GM12892 (cell line): ENCODE data around the gene SV2B.
A peak's percentile ranks its signal among the peaks of the same experiment; 100 is the strongest.

Experiments
- DNase-seq: peaks from one replicate; pipeline ENCODE4 v3.0.0; 2011; ENCODE audit not compliant: insufficient read length
- FAIRE-seq: peaks from 2 replicates; lab custom pipeline; 2011; peaks lifted over from hg19 to GRCh38; lab: Jason Lieb, UNC
- POLR2A ChIP-seq: IDR thresholded peaks from 2 replicates; pipeline ENCODE4 v1.6.1; 2011; ENCODE audit warnings: low read depth, low read length, control low read depth
- POLR2AphosphoS5 ChIP-seq: IDR thresholded peaks from 2 replicates; pipeline ENCODE4 v1.6.1; 2011; ENCODE audit warnings: low read depth, low read length, control low read depth
- TAF1 ChIP-seq: IDR thresholded peaks from 2 replicates; pipeline ENCODE4 v1.6.1; 2011; ENCODE audit warnings: low read depth, mild to moderate bottlenecking, control low read depth, low read length, borderline replicate concordance

The SV2B gene

DNA sequence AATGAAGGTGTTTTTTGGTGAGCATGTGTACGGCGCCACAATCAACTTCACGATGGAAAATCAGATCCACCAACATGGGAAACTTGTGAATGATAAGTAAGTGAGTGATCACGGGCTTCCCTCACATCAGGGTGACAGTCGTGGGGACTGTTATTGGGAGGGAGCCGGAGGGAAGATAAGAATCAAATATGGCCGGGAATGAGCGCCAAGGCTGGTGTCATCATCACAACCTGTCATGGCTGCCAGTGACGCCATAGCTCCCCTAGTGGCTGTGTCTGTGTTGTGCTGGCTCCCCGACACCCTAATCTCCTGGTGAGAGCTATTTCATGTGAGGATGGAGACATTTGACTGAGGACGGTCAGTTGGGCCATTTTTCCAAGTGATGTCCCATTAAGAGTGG is 168.5 kb downstream of the SV2B start:
- DNase-seq = no peak
- FAIRE-seq = no peak
- TF ChIP-seq POLR2A (no peak), TAF1 (no peak), POLR2AphosphoS5 (no peak)

DNA sequence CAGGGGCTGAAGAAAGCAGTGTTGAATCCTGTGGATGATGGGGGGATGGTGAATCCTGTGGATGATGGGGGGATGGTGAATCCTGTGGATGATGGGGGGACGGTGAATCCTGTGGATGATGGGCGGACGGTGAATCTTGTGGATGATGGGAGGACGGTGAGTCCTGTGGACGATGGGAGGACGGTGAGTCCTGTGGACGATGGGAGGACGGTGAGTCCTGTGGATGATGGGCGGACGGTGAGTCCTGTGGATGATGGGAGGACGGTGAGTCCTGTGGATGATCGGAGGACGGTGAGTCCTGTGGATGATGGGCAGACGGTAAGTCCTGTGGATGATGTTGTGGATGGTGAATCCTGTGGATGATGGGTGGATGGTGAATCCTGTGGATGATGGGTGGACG is 170.7 kb downstream of the SV2B start:
- no peak for TF ChIP-seq TAF1
- no peak for TF ChIP-seq POLR2AphosphoS5
- no peak for TF ChIP-seq POLR2A
- DNase-seq (no peak), FAIRE-seq (peak; percentile 78)

- TF ChIP-seq POLR2AphosphoS5 (no peak), TAF1 (no peak), POLR2A (no peak)
- FAIRE-seq = peak; percentile 51
These were observed 171.6 kb downstream of the SV2B start for GRCh38 chr15:91271565-91272153.

DNA sequence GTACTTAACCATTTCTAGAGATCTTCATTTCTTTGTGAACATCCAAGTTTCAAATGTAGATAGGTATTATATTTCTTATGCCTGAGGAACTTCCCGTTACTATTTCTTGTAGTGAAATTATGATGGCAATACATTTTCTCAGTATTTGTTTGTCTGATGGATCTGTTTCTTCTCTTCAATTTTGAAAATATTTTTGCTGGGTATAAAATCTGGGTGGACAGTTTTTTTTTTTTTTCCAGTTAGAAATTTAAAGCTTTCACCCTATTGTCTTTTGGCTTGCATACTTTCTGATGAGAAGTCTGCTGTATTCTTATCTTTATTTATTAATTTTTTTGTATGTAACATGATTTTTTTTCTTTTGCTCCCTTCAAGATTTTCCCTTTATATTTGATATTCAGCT is 175.8 kb downstream of the SV2B start:
- DNase-seq (no peak), FAIRE-seq (no peak)
- TF ChIP-seq TAF1 (no peak), POLR2AphosphoS5 (no peak)

More at GRCh38 chr15:91271565-91272153, 171.6 kb downstream of the SV2B start:
- no peak for DNase-seq

GRCh38 chr15:91278951-91279350 is 178.9 kb downstream of the SV2B start:
- FAIRE-seq (no peak), DNase-seq (no peak)
- no peak for TF ChIP-seq POLR2A
- TF ChIP-seq POLR2AphosphoS5 = no peak
- TF ChIP-seq TAF1 = no peak

GRCh38 chr15:91279486-91279885 is 179.4 kb downstream of the SV2B start:
- TF ChIP-seq POLR2A (no peak), TAF1 (no peak)
- FAIRE-seq (no peak), DNase-seq (no peak)

DNA sequence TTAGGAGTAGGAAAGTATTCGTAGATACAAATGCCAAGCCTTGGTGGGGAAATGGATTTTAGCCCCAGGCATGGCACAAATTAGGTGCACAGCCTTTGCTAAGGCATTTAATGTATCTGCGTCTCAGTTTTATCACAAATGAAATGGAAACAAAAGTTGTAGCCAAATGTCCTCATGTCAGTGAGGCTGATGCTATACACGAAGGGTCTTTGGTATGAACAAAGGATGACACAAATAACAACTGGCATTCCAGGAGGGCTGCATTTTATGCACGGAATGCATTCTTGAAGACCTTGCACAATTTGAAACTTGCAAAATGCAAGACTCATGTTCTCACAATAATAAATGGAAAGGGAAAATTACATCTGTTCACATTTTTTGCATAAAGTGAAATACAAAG is 181.9 kb downstream of the SV2B start:
- DNase-seq = no peak
- no peak for FAIRE-seq
- TF ChIP-seq POLR2A (no peak), TAF1 (no peak), POLR2AphosphoS5 (no peak)

DNA sequence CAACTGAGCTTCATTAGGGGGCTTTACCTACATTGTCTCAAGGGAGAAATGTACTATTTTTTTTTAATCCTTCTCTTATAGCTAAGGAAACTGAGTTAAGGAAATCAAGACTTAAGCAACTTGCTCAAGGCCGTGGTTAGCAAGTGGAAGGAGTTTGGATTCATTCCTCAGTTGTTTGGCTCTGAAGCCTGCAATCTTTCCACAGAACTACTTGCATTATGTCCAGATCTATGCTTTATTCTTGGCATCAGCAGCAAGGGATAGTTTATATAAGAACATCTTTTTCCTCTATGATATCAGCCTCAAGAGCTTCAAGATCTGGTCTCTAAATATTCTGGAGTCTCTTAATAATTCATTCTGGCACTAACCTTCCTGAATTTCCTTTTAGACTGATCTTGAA is 182.4 kb downstream of the SV2B start:
- FAIRE-seq = no peak

DNA sequence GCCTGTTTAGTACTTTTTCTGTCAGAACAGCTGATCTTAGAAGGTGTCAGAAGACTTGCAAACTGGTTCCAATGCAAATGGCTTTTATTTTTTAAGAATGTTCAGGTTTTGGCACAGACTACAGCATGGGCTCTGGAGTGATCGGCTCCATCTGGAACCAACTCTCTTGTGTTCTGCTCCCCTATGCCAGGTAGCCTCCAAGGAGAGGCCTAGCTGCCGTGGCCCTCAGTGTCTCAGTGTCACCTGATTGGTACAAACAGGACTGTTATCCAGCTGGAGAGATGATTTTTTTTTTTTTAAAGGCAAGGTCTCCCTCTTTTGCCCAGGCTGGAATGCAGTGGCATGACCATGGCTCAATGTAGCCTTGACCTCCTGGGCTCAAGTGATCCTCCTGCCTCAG is 183.1 kb downstream of the SV2B start:
- TF ChIP-seq TAF1 (no peak), POLR2AphosphoS5 (no peak), POLR2A (no peak)
- no peak for DNase-seq
- no peak for FAIRE-seq

More for the DNA sequence above, 182.4 kb downstream of the SV2B start:
- DNase-seq = no peak
- TF ChIP-seq POLR2A (no peak), POLR2AphosphoS5 (no peak), TAF1 (no peak)

- TF ChIP-seq TAF1 = no peak
- no peak for TF ChIP-seq POLR2A
- no peak for FAIRE-seq
- DNase-seq = no peak
These were observed 184.9 kb downstream of the SV2B start for GRCh38 chr15:91284758-91285466.

DNA sequence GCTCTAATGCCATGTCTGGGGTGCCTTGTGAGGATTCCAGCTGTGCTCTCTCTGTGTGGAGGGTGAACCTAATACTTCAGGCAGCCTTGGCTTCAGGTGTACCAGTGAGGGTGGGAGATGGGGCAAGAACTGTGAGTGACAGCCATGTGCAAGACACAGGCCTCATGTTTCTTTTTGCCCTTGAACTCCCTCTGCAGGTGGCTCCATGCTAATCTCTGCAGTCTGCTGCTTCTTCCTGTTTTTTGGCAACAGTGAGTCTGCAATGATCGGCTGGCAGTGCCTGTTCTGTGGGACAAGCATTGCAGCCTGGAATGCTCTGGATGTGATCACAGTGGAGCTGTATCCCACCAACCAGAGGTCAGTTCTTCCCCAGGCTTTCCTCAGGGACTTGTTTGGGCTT is 189.3 kb downstream of the SV2B start:
- no peak for TF ChIP-seq TAF1
- no peak for TF ChIP-seq POLR2A
- TF ChIP-seq POLR2AphosphoS5 = no peak
- DNase-seq (no peak), FAIRE-seq (no peak)

DNA sequence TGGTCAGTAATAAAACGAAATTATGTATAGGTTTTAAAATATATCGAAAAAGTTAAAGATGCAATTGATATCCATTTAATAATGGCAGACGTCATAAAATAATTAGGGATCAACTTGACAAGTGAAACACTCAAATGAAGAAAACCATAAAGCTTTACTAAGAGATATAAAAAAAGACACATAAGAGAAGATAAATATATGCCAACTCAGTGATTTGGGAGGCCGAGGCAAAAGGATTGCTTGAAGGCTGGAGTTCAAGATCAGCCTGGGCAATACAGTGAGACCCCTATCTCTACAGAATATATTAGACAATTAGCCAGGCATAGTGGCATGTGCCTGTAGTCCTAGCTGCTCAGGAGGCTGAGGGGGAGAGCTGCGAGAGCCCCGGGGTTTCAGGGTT is 190.5 kb downstream of the SV2B start:
- TF ChIP-seq POLR2A = no peak
- TF ChIP-seq TAF1 = no peak
- no peak for TF ChIP-seq POLR2AphosphoS5
- no peak for DNase-seq
- FAIRE-seq = no peak

DNA sequence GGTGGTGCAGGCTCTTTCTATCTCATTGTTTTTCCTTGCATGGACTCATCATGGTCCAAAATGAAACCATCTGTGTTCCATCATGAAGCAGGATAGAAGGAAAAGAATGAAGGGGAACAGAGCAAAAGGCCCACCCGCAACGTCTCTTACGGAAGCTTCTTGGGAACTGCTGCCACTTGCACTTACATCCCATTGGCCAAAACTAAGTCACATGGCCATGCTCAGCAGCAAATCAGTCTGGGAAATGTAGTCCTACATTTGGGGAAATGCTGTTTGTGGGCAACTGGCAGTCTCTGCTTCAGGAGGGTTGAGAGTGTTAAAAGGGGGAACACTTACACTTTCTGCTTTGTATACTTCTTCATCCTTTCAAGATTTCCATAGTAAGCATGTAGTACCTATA is 191.6 kb downstream of the SV2B start:
- TF ChIP-seq POLR2A = no peak
- no peak for TF ChIP-seq TAF1
- no peak for TF ChIP-seq POLR2AphosphoS5
- FAIRE-seq = no peak
- no peak for DNase-seq

DNA sequence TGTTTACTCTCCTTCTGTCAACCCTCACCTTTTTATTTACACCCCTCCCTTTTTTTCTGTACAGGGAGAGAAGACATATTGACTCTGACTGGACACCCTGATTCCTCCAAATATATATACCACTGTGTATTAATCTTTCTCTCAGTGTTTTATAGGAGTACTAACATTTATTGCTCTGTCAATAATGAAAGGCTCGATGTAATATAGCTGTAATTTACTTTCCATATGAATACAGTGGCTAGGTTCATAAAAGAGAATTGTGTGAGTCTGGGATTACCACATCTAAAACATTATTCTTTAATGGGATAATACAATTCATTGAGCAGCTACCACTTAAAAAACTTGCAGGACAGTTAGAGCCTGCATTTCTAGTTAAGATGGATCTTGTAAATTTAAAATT is 194.3 kb downstream of the SV2B start:
- no peak for TF ChIP-seq TAF1
- TF ChIP-seq POLR2AphosphoS5 = no peak
- TF ChIP-seq POLR2A = no peak
- DNase-seq = no peak
- FAIRE-seq = no peak
